ENCODE data around the gene MAN2C1.
"Not testable (repeated sequence)": the region's sequence is repeated elsewhere in the genome, so short reads cannot be mapped to it uniquely, and the experiment has no call there.

The MAN2C1 gene

DNA sequence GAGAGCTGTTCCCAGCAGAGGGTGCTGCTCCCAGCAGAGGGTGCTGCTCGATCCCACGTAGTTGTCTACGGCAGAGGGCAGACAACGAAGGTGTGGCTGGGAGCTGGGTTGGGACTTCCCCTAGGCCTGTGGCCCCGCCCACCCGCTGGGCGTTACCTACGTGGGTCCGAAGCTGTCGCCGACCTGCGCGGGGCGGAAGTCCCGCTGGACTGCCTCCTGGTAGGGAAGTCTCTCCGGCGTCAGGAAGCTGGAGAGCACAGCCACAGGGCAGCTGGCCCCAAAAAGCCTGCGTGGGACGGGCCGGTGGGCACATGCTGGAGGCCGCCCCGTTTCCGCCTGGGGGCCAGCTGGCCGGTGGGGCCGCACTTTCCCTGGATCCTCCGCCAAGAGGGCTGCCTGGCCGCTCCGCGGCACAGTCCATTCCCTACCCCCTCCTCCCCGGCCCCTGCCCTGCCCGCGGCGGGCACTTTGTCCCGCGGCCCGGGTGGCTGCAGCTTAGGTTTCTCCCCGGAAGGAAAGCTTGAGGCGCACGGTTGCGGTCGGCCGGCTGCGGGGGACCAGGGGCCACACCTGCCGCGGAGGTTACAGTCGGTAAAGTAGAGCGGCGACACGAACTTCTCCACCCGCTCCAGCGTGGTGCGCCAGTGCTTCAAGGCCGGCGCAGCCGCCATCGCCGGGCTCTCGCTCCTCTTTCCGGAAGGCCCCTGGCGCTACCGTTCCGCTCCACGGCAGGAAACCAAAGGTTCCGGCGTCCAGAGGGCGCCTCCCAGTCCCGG, at the start of gene MAN2C1:
MAN2C1 (minus strand) TSS at position 695 of the 776 bp plus-strand sequence; CDS start at position 671, 24 bp downstream.
- peak; percentile 98 for DNase-seq (ENCODE audit: low read depth, low spot score)

DNA sequence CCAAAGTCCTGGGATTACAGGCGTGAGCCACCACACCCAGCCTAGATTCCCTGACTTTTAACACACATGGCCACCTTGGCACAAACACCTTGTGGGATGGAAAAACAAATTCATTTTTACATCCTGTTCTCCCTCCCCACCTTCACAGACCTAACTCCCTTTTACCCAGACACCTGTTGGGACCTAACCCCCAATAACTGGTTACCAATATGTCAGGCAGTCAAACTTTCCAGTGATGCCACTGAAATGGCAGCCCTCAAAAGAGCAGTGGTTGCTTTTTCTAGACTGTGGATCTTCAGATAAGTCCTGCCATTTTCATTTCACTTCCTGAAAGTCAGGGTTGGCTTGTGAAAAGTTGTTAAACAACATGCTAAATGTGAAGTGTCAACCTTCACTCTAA, 48.2 kb upstream of the MAN2C1 start:
- no peak for DNase-seq (ENCODE audit: low read depth, low spot score)

DNA sequence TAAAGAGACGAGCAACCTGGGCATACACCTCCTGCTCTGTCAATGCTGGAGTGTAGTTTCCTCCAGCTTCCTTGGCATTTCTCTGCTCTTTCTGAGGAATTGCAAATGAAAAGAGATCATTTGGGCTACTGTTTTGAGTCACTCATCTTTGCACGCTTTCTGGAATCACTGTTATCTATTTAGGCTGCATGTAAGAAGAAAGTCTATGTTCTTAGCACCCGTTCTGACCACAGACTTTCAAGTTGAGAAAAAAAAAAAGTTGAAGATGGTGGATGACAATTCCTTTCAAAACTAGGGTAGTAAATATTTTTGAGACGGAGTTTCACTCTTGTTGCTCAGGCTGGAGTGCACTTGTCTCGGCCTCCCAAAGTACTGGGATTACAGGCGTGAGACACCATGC, 41.8 kb upstream of the MAN2C1 start:
- no peak for DNase-seq (ENCODE audit: low read depth, low spot score)

DNA sequence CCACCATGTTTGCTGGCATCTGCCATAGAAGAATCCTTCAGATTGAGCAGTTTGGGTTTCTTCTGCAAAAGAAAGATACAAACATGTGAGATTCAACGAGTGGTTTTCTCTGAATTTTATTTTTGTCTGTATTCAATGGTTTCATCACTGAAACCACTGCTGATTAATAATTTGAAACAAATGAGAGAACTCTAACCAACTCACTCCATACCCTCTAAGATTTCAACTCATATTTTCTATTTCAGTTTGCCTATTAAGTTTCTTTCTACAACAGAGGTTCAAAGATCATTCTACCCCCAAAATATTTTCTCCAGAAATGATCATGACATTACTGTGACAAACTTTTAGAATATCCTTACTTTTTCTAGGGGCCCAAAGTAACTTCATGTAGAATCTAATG, 38.7 kb upstream of the MAN2C1 start:
- no peak for DNase-seq (ENCODE audit: low read depth, low spot score)

DNA sequence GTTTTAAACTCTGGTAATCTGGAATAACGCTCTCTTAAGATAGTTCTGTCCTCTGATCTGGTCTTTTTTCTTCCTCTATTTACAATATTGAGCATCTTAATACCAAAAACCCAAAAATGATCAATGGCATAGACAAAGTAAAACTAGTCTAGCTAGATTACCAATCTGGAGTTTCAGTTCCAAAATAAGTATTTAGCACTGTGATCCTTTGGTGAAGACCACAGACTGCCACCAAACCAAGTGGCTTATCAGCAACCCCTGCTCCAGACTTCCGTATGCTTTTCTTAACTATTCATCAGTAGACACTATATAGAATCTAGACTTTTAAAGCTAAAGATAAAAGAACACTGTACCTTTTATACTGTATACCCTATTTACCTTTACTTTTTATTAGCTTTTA, 35.5 kb upstream of the MAN2C1 start:
- DNase-seq (ENCODE audit: low read depth, low spot score) = no peak

DNA sequence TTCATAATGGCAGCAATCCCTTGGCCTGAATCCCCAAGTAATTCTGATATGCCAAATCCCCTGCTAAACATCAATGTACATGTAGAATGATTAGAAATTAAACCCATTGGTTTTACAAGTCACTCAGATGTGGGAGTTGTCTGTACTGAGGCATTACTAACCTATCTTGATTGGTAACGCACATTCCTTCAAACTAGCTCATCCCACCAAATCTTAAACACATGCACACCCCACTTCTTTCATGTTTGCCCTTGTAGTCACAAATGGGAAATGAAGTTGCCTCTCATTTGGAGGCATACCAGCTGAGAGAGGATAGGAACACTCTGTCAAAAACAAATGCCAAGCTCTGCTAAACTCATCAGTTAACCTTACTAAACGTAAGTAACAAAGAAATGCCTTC, 29.1 kb upstream of the MAN2C1 start:
- DNase-seq (ENCODE audit: low read depth, low spot score) = peak; percentile 12

DNA sequence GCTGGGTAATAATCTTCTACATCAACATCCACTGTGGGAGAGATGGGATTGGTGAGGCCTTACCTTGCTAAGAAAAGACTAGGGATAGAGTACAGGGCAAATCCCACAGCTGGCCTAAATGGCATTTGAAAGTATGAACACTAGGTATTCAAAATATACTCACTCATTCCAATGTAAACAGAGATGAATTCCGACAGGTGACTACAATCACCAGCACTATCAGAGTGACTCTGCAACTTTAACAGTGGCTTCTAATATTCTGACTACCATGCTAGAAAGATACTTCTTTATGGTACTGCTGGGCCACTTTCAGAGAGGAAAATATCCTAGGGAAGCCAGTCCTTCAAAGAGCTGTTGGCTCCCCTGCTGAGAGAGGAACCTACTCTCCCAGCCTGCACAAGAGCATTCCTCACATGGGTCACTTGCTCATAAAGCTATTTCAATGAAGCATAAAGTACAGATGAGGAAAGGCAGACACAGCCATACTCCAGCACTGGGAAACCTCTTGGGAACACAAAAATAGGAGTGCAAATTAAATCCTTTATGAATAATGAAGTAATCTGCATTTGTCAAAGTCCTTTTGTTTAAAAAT, 21.5 kb upstream of the MAN2C1 start:
- DNase-seq (ENCODE audit: low read depth, low spot score) = peak; percentile 52

DNA sequence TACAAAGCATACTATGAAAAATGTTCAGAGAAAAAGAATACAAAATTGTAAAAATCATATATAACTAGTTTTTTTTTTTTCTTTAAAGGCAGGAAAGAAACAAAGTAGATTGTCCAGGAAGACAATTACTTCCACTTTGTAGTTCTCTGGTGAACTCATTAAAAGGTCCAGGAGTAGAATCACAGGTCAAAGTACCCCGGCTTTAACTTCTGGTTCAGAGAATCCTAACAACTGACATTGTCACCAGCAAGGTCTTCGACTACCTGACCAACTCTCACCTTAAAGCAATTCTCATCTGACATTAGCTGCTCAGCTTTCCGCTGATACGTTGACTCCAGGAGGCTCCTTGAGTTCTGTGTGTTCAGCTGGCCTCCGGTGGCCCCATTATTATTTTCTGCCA, 15.6 kb upstream of the MAN2C1 start:
- not testable (repeated sequence) for DNase-seq (ENCODE audit: low read depth, low spot score)

DNA sequence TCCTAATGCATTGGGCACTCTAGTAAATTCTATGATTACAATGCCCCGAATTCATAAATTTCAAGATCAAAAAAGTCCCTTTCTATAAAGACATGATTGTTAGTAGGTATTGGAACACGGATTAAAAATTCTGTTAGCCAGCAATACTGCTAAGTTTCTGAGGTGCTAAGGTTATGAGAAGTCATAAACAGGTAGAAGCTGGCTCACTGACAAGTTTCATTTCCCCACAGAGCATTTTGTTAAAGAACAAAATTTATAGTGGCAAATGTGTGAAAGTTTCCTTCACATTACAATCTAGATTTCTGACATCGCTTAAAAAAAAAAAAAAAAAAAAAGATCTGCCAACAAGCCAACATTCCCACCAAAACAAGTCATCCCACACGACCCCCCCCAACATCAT, 12.4 kb upstream of the MAN2C1 start:
- DNase-seq (ENCODE audit: low read depth, low spot score) = no peak

DNA sequence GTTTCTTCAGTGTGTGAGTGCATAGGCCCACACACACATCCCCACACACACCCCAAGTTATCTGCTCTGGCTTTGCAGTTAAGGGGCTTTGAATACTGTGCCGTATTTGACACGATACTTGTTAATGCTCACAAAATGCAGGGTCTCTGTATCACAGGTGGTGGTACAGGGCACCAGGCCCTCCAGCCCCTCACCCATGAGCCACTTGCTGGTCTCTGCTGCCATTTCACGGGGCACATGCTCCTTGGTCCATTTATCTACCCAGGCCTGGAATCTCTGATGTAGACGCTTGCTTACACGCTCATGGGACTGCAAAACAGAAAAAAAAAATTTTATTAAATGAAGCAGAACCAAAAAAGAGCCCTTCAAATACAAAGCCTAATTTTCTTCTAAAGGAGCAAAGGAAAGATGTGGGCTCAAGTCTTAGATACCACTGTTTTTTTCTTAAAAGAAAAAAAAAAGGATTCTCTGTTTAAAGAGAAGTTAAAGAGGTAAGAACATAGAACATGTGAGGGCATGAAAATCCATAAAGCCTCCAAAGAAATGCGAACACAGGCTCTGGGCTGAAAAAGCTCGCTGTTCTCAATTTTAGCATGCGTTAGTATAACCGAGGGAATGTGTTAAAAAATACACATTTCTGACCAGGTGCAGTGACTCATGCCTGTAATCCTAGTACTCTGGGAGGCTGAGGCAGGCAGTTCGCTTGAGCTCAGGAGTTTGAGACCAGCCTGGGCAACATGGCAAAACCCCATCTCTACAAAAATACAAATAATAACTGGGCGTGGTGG, 3.7 kb upstream of the MAN2C1 start:
- DNase-seq (ENCODE audit: low read depth, low spot score) = no peak

DNA sequence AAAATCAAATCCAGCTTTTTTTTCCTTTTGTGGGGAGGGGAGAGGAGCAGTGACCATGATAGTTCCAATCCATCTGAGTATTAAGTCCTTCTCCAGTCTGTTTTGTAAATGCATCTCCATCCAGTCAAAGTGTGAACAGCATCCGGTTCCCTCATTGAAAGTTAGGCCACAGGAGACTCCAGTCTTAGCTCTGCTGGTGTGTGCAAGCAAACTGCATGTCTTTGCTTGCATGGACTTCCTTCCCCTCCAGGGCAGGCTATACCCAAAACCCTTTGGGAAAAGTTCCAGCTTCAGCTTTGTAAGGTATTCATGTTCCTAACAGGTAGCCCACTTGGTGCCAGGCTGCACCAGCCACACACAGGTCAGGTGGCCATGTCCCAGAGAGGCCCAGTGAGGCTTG, 3.1 kb upstream of the MAN2C1 start:
- DNase-seq (ENCODE audit: low read depth, low spot score) = no peak

DNA sequence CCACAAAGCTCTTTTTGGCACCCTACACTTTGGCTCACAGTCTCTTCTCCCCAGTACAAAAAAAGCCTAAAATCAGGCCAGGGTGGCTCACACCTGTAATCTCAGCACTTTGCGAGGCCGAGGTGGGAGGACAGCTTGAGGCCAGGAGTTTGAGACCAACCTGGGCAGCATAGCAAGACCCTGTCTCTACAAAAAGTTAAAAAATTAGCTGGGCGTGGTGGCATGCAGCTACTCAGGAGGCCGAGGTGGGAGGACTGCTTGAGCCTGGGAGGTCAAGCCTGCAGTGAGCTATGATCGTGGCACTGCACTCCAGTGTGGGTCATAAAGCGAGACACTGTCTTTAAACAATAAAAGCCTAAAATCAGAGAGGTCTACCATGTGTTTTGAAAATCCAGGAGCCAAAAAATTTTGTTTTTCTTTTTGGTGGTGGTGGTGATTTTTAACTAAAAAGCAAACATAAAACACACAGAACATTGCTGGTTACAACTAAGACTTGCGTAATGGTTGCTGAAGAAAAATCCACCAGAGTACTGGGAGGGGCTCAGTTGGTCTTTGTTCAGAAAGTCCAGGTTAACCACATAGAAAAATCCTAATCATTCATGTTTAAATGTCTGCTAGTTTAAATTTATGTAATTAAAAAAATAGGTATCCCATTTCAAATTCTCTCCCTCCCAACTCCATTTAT, 1.6 kb upstream of the MAN2C1 start:
- DNase-seq (ENCODE audit: low read depth, low spot score) = no peak

DNA sequence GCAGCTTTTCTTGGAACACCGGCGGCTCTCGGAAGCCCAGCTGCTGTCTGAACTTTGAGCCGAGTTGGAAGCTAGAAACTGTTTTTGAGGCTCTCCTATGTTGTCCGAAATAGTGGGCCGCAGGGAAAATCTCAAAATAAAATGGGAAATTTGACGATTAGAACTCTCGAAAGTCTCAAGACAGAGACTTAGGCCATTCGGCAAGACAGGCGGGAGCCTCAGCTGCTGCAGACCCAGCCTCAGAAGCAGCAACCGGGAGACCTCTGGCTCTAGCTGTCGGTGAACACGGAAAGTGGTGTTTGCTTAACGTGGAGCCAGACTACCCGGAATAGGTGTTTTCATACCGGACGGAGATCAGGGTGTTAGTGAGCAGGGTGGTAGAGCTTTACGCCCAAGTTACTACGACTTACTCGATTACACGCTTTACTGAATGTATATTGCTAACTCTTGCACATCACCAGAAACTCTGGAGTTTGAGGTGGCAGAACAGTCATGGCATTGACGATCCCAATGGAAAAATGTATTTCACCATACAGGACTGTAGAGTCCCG, 357 bp upstream of the MAN2C1 start:
- DNase-seq (ENCODE audit: low read depth, low spot score) = no peak

DNA sequence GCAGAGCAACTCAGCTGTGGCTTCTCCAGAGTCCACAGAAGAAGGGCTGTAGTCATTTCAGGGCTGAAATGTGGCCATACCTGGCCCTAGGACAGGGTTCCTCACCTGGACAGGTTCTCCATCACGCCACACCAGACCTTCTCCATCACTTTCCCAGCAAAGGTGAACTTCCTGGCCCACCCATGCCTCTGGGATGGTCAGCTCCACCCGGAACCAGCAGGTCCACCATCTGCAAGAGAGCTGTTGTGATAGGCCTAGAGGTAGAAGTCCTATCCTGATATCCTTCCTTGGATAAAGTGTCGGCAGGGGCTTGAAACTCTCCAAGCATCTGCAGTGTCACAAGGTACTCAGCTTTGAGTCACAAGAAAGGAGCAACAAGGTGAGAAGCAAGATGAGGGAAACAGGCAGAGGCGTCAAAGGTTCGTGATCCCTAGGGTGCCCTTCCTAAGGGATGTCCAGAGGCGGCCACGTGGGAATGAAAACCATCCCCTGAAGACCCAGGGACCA, 948 bp downstream of the MAN2C1 start:
- no peak for DNase-seq (ENCODE audit: low read depth, low spot score)

DNA sequence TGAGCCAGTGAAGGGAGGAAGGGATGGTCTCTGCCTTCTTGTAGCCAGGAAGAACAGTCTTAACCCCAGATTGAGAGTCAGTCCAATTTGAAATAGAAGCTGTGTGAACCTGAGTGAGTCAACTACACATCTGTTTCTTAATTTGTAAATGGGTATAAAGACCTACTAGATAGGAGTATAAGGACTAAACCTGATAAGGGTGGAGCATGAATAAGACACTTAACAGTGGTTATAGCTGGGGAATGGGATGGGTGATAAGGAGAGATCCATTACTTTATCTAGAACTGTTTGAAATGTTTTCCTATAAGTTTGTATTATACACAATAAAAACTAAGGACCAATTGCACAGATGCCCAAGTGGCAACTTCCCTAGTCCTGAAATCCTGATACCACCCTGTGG, 1.4 kb downstream of the MAN2C1 start:
- DNase-seq (ENCODE audit: low read depth, low spot score) = no peak

DNA sequence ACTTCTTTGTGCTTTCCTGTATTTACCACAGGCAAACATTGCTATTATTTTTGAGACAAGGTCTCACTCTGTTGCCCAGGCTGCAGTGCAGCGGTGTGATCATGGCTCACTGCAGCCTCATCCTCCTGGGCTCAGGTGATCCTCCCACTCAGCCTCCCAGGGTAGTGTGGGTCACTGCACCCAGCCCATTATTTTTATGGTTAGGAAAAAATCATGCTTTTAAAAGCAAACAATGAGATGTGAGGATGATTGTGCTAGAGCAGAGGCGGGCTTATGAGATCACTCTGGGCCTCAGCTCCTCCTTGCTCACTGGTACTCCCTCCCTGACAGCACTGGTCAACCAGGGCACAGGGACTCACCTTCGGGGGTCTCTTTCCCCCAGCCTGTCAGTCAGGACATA, 2.2 kb downstream of the MAN2C1 start:
- no peak for DNase-seq (ENCODE audit: low read depth, low spot score)

DNA sequence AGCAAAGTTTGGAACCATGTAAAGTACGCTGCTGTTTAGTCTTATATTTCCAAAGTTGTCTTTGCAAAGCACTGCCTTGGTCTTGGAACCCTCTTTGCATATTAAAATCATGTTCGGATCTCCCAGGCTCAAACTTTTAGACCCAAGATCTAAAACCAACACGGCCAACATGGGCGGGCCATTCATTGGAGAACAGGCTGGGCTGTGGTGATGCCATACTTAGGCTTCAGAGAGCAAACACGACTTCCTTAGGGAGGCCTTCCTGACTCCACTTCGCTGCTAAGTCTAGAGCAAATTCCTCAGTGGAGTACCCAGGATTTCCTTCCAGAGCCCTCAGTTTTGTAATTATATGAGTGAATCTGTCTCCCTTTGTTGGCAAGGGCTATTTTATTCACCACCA, 3.5 kb downstream of the MAN2C1 start:
- no peak for DNase-seq (ENCODE audit: low read depth, low spot score)

DNA sequence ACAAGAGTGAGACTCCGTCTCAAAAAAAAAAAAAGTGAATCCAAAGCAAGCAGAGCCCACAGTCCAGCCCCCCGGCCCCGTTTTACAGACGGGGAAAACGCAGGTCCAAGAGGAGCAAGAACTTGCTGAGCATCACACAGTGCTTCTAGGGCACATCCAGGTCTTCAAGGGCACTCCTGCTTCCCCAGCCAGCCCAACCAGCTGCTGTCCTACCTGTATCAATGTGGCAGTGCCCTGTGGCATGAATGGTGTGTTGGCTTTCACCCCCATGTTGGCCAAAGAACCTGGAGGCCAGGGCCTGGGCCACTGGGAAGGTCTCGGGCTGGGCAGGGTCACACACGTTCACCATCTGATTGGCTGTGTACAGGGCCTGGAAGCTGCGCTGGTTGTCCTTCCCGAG, 4.6 kb downstream of the MAN2C1 start:
- no peak for DNase-seq (ENCODE audit: low read depth, low spot score)

DNA sequence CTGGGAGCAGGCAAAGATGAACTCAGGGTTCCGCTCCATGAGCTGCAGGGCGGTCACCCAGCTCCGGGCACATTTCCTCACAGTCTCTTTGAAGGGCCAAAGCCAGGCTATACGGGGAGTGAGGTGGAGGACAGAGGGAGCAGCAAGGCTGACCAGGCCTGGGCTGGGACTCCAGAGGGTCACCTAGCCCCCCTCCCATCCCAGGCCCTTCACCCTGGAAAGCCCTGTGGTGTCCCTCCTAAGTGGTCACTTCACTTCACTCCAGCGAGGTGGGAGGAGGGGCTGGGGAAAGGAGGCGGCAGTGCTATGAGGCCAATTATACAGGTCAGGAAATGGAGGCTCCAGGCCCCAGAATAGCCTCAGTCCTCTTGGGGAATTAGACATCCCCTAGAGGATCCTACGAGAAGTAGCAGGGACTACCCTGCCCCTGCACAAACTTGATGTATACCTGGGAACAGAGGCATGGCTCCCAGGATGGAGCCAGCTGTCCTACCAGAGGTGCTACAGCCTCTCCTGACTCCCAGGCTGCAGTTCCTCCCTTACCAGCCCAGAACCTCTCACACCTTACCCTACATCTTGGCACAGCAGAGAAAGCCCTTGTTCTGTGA, 5.7 kb downstream of the MAN2C1 start:
- DNase-seq (ENCODE audit: low read depth, low spot score) = no peak

DNA sequence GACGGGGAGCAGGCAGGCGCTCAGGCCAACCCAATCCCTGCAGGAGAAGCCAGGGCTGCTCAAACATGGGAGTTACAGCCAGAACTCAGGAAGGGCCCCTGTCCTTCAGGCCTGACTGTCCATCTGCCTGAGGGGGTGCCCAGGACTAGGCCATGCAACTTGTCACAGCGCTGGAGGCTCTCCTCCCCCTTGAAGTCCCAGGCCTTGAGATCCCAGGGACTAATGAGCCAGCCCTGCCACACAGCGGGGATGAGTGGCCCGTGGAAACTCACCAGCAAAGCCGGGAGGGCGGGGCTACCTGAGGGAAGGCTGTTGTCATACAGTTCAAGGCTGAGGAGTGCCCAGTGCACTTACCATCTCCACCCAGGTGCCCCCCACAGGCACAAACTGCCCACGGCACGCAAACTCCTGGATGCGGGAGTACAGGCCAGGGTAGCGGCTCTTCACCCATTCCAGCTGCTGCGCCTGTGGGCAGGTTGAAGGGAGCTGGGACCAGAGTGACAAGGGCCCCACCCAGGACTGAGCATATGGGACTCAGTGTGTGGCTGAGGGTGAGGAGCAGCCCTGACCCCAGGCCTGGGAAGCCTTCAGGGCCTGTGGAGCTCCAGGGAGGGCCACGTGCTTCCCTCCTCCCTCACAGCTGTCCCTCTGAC, 6.3 kb downstream of the MAN2C1 start:
- DNase-seq (ENCODE audit: low read depth, low spot score) = no peak

Measured in astrocyte of the hippocampus (primary cell).